ENCODE results near the gene AHDC1. TPM values are rescaled to one million over a fixed set of nuclear protein-coding genes. Genes with fewer than 3 reads are reported as not detected.
A peak's percentile ranks its signal among the peaks of the same experiment; 100 is the strongest.

The AHDC1 gene
- total and polyA plus RNA-seq, 2 of the 13 experiments (the other 11 are each of a cell fraction or from before 2014, with no cell fraction given), result 1.0 to 2.7 TPM

- no peak for TF ChIP-seq ZNF318 (CRISPR knock-in tag; IDR thresholded peaks at IDR 0.05)
- peak; percentile 71 for TF ChIP-seq IKZF5 (CRISPR knock-in tag; IDR thresholded peaks at IDR 0.05)
- peak; percentile 57; the same call in 1 of the 2 replicates for TF ChIP-seq KDM5B (CRISPR knock-in tag; IDR thresholded peaks at IDR 0.05; ENCODE audit: borderline replicate concordance)
- TF ChIP-seq SMYD3 (CRISPR knock-in tag; IDR thresholded peaks at IDR 0.05), result 0 out of 2 replicates have a peak, but pooled peaks have one; percentile 28
- peak; percentile 63 for TF ChIP-seq FOXP4 (CRISPR knock-in tag; IDR thresholded peaks at IDR 0.05)
- TF ChIP-seq SOX13 (IDR thresholded peaks at IDR 0.05), result 0 out of 2 replicates have a peak, but pooled peaks have one; percentile 64
- peak in 1 of 2 experiments; percentile 78; a peak in 2 of 4 replicates for TF ChIP-seq SOX13 (CRISPR knock-in tag; conservative IDR thresholded peaks at IDR 0.05 in 1 of 2, IDR thresholded peaks at IDR 0.05 in 1 of 2)
- TF ChIP-seq ZSCAN29 (CRISPR knock-in tag; conservative IDR thresholded peaks at IDR 0.05), result no peak
- peak; percentile 57; the same call in 1 of the 2 replicates for TF ChIP-seq ZNF414 (CRISPR knock-in tag; IDR thresholded peaks at IDR 0.05)
- TF ChIP-seq RFXANK (CRISPR knock-in tag; IDR thresholded peaks at IDR 0.05), result 0 out of 2 replicates have a peak, but pooled peaks have one; percentile 36
- TF ChIP-seq ISX (CRISPR knock-in tag; conservative IDR thresholded peaks at IDR 0.05), result no peak
- TF ChIP-seq SOX6 (IDR thresholded peaks at IDR 0.05), result no peak
- peak; percentile 55 for TF ChIP-seq SOX6 (CRISPR knock-in tag; IDR thresholded peaks at IDR 0.05)
- TF ChIP-seq SRSF1 (optimal IDR thresholded peaks at IDR 0.05; ENCODE audit: low read depth, low read length), result no peak
- no peak for TF ChIP-seq NFE2L1 (CRISPR knock-in tag; IDR thresholded peaks at IDR 0.05; ENCODE audit: borderline replicate concordance)
- TF ChIP-seq, protein P1, sequence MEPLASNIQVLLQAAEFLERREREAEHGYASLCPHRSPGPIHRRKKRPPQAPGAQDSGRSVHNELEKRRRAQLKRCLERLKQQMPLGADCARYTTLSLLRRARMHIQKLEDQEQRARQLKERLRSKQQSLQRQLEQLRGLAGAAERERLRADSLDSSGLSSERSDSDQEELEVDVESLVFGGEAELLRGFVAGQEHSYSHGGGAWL (CRISPR knock-in tag; IDR thresholded peaks at IDR 0.05), result peak; percentile 23; the same call in 1 of the 2 replicates
These were observed 99.1 kb downstream of the AHDC1 start (continued) for GRCh38 chr1:27504588-27505419.

Data from HepG2 (cell line).